Stomach (tissue), 4 donors: Measurements from ENCODE around the gene LENEP.

Source experiments
- EP300 ChIP-seq: sonication (generic); formaldehyde crosslinking; IDR thresholded peaks from one replicate; pipeline ENCODE4 v1.6.1; 2017; ENCODE audit warnings: antibody characterized with exemption
- POLR2AphosphoS5 ChIP-seq, 3 donors: sonication (generic); formaldehyde crosslinking; IDR thresholded peaks; one replicate each; pipeline ENCODE4 v1.6.1; 2016; ENCODE audit warnings: antibody characterized with exemption in 3 of 3
- TF ChIP-seq, protein P1 (sequence below), 7 experiments: fragments of 450-650 bp in 4 of 7; fragments of 200-600 bp in 3 of 7; sonication (generic) in 3 of 7; IDR thresholded peaks; one replicate each; pipeline ENCODE4 v1.5.1; 2016 to 2019; ENCODE audit warnings: antibody characterized with exemption in 7 of 7, control low read depth in 2 of 7, mild to moderate bottlenecking in 1 of 7

DNA sequence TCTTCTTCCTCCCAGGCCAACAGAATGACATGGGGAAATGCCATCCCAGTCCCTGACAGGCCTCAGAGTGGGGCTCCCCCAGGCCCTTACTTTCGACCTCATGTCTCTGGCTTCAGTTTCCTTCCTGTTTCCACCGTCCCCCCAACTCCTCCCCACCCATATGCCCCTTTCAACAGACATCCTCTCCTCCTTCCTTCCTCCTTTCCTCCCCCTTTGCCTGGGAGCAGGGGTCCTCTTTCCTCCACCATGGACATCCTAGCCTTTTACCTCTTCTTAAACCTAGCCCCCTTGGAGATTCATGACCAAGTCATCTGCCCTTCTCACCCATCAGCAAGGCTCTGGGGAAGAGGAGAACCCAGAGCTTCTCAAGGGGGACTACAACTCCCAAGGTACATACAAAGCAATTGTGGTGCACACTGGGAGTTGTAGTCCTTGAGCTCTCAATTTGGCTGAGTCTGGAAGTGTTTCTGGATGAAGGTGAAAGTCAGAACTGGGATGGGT is 13.3 kb downstream of the LENEP start:
- TF ChIP-seq POLR2AphosphoS5 (IDR thresholded peaks at IDR 0.05), result no peak
- TF ChIP-seq, protein P1, sequence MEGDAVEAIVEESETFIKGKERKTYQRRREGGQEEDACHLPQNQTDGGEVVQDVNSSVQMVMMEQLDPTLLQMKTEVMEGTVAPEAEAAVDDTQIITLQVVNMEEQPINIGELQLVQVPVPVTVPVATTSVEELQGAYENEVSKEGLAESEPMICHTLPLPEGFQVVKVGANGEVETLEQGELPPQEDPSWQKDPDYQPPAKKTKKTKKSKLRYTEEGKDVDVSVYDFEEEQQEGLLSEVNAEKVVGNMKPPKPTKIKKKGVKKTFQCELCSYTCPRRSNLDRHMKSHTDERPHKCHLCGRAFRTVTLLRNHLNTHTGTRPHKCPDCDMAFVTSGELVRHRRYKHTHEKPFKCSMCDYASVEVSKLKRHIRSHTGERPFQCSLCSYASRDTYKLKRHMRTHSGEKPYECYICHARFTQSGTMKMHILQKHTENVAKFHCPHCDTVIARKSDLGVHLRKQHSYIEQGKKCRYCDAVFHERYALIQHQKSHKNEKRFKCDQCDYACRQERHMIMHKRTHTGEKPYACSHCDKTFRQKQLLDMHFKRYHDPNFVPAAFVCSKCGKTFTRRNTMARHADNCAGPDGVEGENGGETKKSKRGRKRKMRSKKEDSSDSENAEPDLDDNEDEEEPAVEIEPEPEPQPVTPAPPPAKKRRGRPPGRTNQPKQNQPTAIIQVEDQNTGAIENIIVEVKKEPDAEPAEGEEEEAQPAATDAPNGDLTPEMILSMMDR (IDR thresholded peaks at IDR 0.05), result no peak
- no peak for TF ChIP-seq EP300
